CD4-positive, alpha-beta T cell treated with Interleukin-6 at 100 ng/mL for 8 hours (primary cell): ENCODE data around the gene WDFY4.

Experiments
- DNase-seq: peaks from one replicate; pipeline ENCODE4 v3.0.0-alpha.2; 2020; ENCODE audit warnings: mixed read lengths, low spot score

The WDFY4 gene

DNA sequence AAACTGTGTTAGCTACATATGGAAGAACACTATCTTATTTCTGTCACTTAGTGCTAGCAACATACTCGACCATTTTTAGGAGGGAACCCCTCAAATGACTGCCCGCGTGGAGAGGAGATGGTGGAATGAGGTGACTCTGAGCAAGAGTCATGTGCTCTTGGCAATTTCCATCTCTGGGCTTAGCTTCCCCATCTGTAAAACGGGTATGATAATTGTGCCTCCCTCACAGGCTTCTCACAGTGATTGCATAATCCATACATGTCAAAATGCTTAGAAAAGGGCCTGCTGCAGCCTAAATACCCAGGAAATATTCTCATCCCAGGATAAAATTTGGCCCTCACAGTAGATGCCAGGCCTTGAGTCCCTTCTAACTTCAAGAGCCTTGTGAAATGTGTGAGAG, 86.6 kb downstream of the WDFY4 start:
- DNase-seq: no peak

DNA sequence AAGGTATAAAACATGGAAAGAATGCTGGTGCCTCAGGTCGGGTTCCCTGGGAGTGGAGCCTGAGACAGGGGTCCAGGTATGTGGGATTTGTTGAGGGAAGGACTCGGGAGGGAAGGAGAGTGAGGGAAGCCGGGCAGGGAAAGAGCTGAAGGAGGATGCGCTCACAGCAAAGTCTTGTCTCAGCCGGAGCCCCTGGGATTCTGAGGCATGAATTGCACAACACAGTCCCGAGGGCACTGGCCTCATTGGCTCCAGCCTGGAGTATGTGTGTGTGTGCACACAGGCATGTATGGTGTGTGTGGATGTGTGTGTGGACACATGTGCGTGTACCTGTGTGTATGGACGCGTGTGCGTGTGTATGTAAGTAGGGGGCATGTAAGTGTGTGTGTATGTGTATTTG, 87.4 kb downstream of the WDFY4 start:
- DNase-seq: no peak

DNA sequence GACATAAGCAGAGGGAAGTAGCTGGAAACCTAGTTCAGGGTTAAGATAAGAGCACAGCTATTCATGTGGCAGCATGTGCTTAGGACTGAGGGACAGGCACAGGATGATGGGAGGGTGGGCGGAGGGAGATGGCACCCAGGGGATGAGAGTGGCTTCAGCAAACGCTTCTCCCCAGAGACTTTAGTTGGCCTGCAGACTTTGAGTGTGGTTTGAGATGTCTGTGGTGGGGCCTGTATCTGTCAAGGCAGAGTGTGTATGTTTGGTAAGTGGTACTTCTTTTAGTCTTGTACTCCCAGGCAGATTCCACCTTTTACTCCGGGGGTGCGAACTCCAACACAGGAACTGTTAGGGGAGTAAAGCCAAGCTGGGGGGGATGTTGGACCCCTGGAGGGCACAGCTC, 88.9 kb downstream of the WDFY4 start:
- DNase-seq: no peak

DNA sequence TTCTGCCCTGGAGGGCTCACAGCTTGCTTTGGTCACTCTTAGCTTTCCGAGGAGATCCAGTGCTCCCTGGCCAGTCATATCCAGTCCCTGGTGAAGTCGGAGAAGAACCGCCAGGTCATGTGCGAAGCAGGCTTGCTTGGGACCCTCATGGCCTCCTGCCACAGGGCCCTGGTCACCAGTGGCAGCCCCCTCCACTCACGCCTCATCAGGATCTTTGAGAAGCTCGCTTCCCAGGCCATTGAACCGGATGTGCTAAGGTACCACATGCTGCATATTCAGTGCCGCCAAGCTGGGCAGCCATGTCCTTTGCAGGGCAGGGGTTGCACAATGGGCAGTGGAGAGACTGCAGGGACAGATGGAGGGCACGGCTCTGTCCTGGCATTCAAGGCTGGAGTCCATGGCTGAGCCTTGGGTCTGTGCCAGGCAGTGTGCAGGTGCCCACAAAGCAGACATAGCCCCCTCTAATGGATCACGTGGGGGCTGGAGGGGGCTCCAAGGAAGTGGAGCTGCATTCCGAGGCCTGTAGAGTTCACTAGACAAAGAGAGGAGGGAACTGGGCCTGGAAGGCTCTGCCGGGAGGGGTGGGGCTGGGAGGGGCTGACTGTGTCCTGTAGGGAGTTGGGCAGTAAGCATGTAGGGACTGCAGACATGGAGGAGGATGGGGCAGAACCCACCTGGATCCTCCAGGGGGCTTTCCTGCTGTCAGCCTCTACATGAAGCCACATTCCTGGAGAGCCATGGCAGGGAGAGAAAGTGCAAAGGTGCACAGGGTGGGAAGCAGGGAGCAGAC, 89.9 kb downstream of the WDFY4 start:
- DNase-seq: no peak

DNA sequence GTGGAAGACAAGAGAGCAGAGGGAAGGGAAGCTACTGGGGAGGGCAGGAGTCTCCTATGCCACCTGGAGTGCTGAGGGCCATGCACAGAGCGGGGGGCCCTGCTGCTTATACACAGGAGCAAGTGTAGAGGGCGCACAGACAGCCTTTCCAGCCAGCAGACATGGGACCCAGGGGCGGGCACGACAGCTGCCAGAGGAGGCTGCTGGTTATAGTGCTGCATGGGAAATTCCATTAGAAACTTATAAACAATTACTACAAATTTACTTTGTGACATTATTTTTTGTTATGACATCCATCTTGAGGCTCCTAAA, 90.5 kb downstream of the WDFY4 start:
- no peak for DNase-seq

DNA sequence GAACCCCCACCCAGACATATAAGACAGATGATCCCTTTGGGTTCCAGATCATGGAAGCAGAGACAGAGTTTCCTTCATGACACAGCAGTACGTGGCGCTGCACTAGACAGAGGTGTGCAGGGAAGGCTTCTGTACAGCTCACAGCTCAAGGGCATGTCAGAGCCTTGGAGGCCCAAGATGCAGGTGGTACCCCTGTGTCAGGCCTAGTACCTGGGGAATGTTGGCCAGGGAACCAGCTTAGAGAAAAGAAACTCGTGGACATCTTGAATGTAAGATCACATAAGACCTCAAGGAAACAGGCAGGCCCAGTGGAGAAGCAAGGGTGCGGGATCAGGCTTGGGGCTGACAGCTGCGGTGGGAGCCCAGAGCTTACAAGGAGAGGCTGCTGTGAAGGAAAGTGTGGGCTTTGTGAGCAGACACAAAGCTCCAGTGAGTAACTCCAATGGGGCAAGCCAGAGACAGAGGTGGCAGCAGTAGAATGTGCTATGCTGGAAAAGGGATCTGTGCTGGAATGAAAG, 91.4 kb downstream of the WDFY4 start:
- no peak for DNase-seq

DNA sequence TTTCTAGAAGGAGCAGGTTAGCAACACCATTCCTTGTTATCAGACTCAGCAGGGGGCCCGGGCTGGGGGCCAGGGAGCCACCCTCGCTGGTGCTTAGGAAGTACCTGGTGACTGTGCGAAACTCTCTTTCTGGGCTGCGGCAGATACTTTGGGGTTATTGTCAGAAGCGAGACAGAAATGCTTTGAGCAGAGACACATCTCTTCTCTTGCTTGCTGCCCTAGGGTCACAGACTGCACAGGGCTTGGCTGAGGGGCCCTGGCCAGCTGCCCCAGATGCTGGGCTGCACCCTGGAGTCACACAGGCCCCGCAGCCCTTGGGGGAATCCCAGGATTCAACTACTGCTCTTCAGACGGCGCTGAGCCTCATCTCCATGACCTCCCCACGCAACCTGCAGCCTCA, 91.9 kb downstream of the WDFY4 start:
- DNase-seq: no peak

DNA sequence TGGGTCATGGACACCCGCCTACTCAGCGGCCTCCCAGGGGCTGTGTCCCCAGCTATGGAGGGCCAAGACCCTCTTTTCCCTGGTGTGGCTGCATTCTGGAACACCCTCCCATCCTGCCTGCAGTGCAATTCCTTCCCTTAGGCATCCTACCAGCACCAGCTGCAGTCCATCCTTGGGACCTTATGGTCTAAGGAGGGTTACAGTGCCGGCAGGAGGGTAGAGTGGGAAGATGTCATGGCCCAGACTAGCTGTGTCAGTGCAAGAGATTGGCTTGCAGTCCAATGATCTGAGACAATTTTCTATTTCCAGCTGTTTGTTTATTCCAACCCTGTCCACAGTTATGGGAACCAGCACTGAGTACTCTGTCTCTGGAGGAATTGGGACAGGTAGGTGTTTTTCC, 92.4 kb downstream of the WDFY4 start:
- no peak for DNase-seq

DNA sequence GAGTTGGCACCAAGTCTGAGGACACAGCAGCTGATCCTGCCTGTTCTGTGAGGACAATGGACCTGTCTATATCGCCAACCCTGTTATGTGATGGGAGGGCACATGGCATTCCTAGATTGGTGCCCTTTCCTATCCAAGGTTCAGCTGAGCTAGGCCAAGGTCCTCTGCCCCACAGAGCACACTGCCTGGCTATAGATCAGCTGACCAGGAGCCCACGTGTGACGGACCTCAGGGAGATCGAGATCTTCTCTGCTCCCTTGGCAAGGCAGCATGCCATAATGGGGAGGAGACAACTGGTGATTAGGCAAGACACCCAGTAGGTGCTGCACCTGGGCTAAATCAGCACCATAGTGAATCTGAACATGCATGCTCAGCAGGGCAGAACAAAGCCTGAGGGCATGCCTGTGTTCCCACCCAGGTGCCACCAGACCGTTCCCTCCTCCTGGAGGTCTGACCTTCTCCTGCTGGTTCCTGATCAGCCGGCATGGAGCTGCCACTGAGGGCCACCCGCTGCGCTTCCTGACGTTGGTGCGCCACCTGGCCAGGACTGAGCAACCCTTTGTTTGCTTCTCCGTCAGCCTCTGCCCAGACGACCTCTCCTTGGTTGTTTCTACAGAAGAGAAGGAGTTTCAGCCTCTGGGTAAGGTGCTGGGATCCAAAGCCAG, 93.7 kb downstream of the WDFY4 start:
- no peak for DNase-seq

DNA sequence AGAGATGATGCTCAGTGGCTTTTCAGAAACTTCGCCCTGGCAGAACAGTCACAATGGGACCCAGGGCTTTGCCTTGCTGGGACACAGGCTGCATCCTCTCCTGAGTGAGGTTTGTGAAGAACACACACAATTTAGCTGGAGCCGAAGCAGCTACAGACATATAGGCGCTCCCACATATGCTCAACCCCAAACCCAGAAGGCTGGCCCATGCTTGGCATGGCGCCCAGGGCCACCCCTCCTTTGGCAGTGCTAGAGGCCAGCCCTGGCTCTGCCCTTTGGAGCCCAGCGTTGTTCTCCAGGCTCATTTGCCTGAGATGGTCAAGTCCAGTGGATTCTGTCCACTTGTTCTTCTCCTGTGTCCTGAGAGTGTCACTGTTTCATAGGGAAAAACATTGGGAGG, 94.4 kb downstream of the WDFY4 start:
- no peak for DNase-seq

DNA sequence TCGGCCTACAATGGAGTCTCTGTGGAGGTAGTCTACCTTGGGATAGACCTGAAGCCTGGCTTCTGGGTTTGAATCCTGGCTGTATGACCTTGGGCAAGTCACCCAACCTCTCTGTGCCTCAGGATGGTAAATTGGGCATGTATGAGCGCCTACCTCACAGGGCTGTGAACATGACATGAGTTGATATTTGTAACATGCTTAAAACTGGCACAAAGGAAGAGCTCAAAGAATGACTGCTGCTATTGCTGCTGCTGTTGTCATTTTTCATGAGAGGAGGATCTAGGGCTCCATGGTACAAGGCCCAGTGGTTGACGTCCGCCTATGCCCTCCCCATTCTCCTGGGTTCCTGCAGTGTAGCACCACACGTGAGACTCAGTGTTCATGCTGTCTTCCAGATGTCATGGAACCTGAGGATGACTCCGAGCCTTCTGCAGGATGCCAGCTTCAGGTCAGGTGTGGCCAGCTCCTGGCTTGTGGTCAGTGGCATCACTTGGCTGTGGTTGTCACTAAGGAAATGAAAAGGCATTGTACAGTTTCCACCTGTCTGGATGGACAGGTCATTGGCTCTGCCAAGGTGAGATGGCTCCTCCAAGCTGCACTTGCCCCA, 95.0 kb downstream of the WDFY4 start:
- no peak for DNase-seq

DNA sequence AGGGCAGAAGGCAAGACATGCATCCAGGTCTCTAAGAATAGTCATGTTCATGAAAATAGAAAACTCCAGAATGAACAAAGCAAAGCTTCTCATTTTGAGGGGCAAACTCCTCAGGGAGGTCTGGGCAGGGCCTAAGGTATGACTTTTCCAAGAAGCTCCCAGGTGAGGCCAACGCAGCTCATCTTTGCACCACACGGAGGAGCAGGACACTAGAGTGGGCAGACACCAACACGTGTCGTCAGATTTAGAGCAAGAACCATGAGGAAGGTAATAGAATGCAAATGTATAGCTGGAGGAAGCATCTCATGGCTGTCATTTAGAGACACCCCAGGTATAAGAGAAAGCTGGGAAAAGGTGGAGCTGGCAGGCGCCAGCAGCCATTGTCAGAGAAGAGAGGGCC, 95.7 kb downstream of the WDFY4 start:
- no peak for DNase-seq

DNA sequence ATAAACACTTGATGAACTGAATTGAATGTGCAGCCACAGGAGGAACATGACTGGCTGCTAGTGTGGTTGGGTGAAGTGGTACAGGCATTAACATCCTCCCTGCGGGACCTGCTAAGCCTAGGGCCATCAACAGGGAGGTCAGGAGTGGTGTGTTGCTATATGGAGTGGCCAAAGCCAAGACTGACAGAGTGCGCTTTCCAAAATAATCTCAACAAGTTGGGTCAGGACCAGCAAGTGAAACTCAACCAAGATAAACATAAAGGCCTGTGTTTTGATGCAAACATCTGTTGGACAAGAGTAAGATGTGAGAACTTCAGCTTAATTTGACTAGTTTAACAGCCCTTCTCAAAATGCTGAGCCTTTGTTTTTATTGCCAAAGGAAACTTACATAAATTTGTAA, 97.7 kb downstream of the WDFY4 start:
- no peak for DNase-seq

DNA sequence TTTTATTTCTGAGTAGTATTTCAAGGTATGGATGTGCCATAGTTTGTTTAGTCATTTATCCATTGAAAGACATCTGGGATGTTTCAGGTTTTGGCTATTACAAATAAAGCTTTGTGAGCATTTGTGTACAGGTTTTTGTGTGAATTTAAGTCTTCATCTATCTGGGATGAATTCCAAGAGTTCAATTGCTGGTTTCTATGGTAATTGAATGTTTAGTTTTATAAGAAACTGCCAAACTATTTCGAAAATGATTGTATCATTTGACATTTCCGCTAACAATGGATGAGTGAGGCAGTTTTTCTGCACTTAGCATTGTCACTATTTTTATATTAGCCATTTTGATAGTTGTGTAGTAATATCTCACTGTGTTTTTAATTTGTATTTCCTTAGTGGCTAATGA, 99.4 kb downstream of the WDFY4 start:
- no peak for DNase-seq

DNA sequence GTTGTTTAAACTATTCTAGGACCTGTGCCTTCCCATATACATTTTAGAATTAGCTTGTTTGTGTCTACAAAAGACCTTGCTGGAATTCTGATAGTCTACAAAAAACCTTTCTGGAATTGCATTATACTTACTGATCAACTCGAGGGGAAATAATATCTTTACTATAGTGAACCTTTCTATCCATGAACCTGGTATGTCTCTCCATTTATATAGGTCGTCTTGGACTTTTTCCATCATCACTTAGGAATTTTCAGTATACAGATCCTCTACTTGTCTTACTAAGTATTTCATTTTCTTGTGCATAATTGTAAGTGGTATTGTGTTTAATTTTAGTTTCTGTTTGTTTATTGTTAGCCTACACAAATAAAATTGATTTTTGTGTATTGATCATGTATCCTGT, 101.1 kb downstream of the WDFY4 start:
- no peak for DNase-seq

DNA sequence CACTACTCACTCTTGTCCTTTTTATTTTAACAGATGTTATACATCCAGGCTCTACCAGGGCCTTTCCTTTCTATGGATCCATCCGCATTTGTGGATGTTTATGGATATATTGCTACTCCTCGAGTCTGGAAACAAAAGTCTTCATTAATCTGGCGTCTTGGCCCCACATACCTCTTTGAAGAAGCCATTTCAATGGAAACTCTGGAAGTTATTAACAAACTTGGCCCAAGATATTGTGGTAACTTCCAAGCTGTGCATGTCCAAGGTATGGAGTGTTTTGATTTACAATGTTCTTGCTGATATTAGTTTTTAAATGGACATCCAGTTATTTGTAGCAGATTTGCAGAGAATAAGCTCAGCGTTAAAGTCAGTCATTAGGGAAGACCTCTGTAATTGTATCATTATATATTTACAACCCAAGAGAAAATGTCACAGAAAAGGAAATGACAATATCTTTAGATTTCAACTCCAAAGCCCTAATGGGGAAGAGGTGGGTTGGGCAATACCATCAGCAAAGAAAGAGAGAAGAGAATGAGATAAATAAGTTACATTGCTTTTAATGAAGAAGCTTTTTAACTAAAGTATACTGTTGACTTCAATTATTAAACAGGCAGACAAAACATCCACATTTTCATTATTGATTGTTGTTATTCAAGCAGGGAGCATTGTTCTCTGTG, 102.1 kb downstream of the WDFY4 start:
- no peak for DNase-seq

DNA sequence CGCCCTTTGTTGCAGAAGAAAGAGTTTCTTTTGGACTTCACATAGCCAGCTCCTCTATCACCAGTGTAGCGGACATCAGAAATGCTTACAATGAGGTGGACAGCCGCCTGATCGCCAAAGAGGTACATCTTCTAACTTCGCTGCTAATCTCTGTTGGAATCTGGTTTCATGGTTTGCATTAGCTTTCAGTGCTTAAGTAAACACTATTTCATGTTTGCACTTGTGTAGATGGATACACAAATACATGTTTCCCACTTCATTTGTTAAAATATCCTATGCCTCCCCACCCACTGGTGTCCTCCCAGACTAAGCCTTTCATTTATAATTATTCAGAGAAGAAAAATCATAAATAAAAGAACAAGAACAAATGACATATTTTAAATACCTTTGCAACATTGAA, 103.9 kb downstream of the WDFY4 start:
- DNase-seq: no peak

DNA sequence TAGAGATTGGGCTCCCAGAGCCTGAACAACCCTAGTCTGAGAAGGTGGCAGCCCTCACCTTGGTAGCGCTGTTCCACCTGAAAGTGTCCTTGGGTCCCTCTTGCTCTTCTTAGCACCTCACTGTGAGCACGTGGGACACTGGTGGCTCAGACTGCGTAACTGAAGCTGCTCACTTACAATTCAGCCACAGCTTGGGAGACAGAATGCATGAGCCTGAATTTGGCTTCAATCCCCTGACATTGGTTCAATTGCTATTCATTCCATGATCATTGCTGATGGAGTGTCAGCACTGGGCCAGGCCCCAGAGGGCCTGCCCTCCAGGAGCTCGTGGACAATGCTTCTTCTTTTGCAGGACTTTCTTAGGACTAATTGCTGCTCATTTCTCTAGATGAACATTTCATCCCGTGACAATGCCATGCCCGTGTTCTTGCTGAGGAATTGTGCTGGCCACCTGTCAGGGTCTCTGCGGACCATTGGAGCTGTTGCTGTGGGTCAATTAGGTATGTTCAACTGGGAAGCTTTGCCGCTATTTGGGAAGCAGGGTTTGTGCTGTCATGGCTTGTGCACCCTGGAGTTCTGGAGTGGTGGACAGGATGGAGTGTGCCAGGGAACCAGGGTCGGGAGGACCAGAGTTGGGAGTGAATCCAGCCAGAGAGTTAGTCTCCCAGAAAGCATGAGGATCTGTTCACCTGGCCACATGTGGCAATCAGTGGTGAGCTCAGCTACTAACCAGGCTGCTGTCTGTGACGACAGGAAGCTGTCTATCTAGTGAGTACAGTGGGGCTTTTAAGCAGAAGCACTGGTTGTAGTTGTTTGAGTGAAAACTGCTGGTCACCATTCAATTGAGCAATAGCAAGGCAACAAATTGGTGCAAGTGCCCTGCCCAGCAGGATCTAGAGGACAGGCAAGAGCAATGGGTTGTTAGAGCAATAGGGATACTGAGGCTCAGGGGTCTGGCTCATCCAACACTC, 105.1 kb downstream of the WDFY4 start:
- no peak for DNase-seq

DNA sequence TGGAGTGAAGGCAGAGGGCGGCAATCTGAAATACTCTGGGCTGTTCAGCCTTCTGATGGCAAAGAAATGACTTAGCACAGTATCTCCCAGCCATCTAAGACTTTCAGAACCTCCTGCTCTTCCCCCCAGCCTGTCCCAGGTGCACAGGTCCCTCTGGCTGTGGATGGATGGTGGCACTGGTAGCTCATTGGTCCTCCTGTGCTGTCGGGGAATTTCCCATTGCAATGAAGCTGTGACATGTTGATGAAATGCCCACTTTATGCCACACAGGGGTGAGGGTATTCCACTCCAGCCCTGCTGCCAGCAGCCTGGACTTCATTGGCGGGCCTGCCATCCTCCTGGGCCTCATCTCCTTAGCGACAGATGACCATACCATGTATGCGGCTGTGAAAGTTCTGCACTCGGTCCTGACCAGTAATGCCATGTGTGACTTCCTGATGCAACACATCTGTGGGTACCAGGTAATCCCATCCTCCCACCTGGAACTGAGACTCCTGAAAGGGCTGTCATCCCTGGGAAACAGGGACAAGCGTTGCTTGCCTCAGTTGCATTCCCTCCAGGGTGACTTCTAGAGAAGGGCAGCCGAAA, 105.9 kb downstream of the WDFY4 start:
- DNase-seq: no peak

DNA sequence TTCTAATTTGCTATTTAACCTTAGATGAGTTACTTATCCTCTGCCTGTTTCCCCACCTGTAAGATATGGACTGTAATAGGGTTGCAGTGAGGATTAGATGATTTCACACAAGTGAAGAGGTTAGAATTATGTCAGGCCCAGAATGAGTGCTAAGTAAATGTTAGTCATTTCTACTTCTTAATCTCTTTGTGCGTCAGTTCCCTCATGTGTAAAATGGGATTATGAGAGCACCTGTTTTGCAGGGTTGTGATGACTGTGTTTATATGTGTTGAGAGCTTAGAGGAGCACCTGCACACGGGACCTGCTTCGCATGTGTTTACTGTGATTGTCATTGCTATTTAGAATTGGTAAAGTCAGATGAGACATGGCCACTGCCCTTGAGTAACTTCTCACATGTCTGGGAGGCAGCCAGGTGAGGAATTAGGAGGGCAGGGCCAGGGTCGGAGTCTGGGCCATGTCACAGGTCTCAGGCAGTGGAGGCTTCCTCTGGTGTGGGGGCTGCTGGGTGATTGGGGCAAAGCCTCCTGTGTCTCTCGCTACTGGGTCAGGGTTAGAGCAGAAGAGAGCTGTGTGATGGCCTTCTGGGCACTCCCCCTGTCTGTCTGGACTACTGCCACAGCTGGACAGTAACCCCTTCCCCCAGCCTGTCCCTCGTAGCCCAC, 106.7 kb downstream of the WDFY4 start:
- no peak for DNase-seq

DNA sequence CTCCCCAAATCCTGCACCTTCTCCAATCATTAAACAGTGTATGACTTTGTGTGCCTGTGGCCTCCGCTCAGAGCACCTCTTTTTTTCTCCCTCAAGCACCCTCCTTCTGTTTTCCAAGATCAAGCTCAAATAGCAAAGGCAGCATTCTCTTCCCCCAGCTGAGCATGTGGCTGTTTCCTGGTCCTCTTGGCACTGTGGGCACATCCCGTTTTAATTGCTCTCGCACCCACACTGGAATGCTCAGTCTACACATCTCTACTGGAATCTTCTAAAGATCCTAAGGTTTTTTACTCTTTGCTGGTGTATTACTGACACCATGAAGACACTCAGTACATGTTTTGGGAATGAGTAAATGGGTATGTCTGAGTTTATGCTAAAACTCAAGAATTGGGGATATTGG, 107.4 kb downstream of the WDFY4 start:
- DNase-seq: no peak
